Activated CD4-positive, alpha-beta T cell treated with anti-CD3 and anti-CD28 coated beads, Interleukin-2, amount 50 U/mL, for 24 hours (primary cell): ENCODE results near the gene ARNT2.

Experiments used
- DNase-seq, 2 donors: peaks; one replicate each; pipeline ENCODE4 v3.0.0-alpha.2; 2020; ENCODE audit warnings: low read depth in 1 of 2, low spot score in 1 of 2

The ARNT2 gene

DNA sequence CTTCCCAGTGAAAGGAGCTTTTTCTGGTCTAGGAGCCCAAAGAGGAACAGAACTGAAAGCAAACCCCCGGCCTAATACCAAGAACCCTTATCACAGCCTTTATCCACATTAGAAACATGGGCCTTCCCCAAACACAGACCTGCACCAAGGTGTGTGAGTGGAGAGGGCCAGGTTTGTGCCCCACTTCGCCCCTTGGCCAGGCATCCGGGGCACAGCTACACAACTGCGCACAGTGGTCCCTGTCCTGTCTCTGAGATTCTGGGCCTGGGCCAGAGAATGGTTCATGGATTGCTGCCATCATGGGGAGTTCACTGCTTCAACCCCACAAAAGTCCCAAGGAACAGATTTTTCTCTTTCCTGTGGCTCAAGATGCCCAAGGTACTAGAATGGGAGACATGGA is 165.5 kb downstream of the ARNT2 start:
- no peak for DNase-seq

DNA sequence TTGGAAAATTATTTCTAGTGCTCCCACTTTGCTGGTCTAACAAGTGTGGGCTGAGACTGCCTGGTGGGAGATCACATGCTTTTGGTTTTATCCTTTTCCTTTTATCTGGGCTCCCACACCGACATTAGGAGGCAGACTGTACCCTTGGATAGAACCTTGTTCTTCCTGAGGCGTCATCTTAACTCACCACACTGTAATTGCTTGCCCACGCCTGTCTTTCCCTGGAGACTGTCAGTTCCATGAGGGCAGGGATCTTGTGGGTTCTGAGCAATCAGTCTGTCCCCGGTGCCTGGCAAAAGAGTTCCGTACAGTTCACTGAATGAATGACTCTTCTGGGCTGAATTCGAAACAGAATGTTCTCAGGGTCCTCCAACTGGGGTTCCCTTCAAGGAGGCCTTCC is 166.4 kb downstream of the ARNT2 start:
- DNase-seq = no peak

DNA sequence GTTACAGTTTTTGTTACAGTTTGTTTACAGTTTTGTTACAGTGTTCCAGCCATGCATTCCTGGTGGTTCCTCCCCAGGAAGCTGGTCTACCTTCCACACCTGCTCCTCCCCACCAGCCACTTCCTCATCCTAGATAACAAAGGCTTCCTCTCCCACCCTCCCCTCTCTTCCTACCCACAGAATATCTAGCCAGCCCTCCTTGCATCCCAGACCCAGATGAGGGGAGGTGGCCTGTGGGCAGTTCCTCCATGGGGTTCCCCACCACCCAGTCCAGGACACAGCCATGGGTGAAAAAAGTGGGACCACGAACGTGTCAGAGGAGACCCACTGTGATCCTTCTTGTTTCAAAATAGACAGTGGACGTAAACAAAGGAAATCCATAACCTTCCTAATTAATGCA is 168.2 kb downstream of the ARNT2 start:
- no peak for DNase-seq

DNA sequence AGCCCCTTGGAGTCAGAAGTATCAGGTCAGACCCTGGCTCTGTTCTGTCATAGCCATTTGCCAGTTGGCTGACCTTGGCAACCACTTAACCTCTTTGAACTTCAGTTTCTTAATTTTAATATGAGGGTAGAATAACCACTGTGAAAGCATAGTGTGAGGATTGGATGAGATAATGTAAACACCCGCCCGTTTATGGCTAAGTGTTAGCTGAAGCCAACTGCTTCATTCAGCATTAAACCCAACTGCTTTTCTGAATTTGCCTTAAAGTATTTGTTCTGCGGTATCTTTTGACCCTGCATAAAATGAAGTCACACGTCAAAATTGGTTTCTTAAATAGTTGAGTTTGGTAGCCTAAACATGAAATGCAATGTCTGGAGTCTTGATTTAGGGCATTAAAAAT is 169.4 kb downstream of the ARNT2 start:
- no peak for DNase-seq

DNA sequence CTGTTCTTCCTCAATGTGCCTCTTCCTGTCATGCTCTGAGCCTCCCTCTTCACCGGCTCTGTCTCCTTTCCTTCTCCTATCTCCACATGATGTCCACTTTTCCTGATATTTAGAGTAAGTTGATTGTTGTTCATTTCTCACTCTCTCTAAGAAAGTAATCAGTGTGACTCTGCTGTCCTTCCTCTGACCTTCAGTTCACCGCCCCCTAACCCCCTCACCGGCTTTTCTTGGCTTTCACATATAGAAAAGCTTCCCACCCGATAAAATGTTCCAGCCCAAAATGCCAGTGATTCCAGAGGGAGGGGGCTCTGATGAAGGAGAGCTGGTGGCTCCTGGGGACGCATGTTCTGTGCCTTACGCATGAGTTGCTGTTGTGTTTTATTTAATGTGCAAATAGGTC is 170.4 kb downstream of the ARNT2 start:
- DNase-seq = no peak

DNA sequence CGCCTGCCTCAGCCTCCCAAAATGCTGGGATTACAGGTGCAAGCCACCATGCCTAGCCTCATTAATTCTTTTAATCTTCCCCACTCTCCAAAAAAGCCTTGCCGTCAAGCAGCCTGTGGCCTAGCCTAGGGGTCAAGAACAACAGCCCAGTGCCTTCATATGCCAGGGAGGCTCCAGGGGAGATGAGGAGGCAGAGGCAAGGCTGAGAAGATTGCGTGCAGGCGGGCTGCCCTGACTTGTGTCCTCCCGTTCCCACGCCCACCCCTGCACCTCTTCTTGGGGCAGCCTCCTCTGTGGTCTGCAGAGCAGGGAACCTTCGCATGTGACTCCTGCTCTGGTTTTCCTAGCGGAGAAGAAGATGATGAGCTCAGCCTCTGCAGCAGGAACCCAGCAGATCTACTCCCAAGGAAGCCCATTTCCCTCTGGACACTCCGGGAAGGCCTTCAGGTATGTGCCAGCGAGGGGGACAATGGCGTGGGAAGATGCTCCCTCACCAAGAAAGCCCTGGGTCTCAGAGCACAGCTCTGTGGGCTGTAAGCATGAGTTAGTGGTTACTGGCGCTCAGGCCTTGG is 172.4 kb downstream of the ARNT2 start:
- DNase-seq = no peak

DNA sequence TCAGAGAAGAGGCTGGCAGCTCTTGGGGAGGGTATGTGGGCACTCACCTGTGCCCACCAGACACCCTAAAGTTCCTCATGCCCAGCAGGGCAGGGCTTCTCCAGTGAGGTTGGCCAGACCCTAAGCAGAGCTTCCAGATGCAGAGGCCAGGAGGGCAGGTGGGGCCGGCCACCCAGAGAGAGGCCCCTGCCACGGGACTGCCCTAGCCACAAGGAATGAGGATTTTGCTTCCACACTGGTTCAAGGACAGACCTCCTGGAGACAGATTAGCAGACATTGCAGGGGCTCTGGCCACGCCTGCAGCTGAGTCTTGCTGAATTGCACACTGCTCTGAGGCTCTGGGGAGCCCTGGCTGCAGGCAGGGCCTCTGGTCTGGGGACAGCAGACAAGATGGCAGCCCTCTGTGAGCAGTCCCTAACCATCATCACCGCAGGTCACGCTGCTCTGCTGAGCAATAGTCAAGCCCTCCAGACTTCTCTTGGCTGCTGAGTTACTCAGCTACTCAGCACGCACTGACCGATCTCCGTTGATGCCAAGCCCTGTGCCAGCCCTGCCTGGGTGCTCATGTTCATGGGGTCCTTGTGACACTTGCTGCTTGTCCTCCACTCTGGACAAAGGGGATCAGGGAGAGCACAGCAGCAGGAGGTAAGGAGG is 173.5 kb downstream of the ARNT2 start:
- no peak for DNase-seq

DNA sequence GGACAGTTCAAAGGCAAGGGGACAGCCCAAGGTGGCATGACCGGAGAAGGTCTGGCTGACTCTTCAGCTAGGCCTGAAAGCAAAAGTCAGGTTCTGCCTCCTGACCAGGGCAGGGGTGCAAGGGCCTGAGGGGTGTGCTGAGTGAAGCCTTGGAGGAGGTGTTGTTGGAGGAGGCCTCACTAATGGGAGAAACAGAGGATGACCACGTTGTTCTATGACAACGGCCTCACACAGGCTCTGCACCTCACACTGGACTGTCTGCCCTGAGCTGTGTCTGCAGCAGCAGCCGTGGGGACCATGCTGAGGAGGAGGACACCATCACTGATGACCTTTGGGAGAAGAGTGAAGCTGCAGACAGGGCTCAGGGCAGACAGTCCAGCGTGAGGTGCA is 174.0 kb downstream of the ARNT2 start:
- DNase-seq = no peak

DNA sequence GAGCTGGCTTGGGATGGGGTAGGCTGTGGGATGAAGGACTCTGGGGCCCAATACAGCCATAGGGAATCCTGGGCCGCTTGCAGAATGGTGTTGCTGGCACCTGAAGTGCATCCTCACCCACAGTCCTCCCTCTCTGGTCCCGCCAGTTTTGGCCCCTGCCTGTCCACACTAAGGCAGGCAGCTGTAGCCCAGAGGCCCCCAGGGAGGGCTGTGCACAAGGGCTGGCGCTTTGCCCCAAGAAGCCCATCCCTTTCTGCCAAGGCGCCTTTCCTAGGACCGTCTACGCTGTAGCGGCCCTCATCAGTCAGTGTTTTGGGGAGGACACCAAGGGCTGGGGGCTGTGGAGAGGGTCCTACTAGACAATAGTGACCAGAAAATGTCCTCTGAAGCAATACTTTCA is 174.7 kb downstream of the ARNT2 start:
- no peak for DNase-seq

DNA sequence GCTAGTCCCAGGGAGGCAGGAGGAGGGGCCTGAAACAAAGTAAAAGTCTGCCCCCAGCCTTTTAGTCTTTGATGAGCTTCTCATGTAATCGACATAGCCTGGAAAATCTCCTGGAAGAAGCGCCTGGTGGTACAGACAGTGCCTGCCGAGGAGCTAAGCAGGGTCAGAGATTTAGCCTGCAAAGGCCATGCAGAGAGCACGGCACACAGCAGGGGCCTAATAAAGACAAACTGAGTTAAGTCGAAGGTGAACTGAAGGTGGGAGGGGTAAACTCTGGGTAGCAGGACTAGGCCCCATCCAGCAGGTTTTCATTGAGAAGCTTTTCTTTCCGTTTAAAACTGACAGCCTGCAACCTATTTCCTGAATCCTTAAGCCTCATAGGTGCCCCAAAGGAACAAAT is 175.4 kb downstream of the ARNT2 start:
- no peak for DNase-seq

DNA sequence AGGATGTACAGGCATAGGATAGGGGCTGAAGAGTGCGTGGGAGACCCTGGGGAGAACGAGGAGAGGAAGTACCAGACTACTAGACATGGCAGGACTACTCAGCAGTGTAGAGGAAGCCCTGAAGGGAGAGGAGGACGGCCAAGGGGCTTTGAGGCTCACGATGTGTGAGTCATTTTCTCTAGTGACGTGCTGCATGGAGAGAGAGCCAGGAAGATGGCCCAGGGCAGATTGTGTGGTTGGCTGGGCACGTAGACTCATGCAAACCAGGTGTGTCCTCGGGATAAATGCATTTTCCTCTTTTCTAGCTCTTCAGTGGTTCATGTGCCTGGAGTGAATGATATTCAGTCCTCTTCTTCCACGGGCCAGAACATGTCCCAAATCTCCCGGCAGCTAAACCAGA is 175.9 kb downstream of the ARNT2 start:
- no peak for DNase-seq

DNA sequence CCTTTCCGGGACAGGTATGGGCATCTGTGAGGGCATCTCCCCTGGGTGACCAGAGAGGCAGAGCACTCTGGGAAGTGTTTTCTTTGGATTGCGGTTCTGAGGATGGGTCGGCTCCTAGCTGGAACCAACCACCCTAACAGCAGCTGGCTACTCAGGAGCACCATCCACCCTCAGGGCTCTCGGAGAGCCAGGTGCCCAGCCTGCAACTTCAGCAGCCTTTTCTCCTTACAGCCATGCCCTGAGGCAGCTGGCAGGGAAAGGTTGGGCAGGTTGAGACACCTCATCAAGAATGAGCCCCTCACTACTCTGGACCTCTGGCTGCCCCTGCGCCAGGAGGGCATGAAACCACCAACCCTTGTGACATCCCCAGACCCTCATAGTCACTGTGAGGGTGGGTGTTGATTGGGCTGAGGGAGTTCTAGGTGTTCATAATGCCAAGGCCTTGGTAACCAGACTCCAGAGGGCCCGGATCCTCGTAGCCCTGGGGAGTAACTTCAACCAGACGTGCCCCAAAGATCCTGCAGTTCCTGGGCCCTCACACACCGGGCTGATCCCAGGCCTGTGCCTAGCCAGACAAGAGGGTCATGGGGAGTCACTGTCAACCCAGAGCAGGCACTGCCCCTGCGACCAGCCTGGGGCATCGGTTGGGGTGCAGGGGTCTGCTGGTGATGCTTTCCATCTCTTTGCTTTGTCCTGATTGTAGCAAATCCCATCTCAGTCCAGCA is 176.5 kb downstream of the ARNT2 start:
- no peak for DNase-seq

DNA sequence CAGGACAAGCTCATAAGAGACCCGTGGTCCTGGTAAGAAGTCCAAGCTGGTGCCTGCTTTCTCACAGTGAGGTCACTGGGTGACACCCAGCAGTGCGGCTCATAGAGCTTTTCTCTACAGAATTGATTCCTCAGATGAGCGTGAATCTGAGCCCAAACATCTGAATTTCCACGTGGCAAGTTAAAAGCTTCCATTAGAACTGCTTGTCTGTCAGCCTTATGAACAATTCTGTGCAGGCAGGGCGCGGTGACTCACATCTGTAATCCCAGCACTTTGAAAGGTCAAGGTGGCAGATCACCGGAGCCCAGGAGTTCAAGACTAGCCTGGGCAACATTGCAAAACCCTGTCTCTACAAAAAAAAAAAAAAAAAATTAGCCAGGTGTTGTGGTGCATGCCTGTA is 177.8 kb downstream of the ARNT2 start:
- DNase-seq = no peak

DNA sequence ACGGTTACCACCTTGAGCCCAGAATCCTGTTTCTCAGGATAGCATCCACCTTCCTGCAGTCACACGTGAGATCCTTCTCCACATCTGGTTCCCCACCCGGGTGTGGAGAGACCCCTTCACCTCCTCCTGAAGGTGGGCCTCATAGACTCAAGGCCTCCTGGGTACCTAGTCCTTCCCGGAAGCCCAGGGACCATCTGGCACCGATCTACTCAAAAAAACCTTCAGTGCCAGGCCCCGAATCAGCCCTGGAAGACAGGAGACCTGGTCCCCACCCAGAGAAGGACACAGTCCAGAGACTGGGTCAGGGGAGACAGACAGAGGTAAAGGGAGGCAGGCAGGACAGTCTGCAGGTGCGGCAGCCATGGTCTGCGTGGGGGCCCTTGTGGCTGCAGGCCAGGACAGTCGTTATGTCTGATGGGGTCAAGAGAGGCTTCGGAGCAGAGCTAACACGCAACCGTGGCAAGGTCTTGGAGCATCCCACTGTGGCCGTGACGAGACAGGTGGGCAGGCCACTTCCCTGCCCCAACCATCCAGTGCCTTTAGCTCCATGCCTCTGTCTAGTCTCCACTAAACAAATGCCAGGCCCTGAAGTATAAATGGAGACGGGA is 178.7 kb downstream of the ARNT2 start:
- DNase-seq = no peak

DNA sequence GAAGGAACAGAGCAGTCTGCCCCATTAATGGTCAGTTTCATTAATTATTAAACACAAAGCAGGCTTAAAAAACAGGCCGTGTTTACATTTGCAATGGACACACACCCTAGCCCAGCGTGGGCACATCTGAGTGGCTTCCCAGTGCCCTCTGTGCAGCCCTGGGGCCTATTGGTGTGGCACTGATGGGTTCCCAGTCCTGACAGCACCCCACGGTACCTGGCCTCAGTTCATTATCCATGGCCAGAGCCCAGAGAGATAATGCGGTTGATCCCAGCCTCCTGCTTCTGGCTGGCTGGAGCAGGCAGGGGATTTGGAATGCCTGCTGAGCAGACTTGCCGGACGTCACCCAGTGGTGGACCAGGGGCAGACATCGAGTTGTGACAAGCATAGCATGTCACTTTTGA is 180.4 kb downstream of the ARNT2 start:
- DNase-seq = no peak

DNA sequence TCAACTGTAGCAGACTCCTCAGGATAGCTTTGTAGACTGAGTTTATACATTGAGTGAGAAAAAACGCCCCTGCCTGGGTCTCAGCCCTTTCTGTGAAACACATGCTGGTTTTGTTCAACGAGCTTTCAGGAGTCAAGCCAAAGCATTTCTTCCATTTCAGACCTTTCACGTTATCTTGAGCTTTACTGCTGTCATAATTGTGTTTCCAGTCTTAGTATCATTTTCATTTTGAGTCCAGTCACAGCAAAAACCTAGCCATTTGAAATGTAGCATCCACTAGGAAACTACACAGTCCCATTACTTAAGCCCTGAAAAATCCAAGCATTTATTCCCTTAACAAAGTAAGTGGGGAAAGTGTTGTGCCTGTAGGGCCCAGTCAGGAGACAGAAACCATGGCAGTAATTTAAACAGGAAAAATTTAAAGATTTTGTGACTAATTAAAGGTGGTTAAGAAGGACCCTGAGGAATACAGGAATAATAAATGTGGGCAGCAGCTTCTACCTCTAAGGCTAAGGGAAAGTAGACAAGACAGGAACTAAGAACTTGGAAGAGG is 180.9 kb downstream of the ARNT2 start:
- DNase-seq = no peak

DNA sequence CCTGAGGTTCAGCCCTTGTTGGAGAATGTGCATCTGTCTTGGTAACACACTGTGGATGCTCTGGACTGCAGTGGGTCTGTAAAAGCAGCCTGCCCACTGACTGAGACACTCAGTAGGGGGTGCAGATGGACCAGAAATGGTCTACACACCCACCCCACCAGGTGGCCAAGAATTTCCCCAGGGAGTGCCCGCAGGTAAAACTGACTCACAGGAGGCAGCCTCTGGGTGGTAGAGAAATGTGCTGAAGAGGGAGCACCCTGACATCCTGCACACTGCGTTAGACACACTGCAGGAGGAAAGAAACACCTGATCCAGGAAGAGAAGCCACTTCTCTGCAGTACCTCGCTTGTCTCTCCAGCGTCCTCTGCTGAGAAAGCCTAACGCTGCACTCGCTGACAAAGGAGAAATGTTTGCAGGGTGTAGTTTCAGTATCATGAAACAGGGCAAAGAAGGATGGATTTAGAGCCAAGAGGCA is 181.4 kb downstream of the ARNT2 start:
- DNase-seq = no peak

DNA sequence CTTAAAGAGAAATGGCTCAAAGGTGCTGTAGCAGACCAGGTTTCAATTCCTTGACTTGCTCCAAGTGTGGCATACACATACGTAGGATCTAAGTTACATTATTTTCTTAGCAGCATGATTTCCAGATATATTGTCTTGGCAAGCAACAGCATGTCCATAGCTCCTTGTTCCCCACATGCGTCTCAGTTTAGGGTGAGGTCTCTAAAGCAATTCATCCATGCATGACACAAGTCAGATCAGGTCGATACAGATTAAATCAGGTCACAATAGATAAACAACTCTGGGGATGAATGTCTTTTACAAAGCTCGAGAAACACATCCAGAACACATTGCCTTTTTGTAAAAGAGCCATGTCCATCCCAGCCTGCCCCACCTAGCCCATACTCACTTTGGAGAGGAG is 182.0 kb downstream of the ARNT2 start:
- DNase-seq = no peak

DNA sequence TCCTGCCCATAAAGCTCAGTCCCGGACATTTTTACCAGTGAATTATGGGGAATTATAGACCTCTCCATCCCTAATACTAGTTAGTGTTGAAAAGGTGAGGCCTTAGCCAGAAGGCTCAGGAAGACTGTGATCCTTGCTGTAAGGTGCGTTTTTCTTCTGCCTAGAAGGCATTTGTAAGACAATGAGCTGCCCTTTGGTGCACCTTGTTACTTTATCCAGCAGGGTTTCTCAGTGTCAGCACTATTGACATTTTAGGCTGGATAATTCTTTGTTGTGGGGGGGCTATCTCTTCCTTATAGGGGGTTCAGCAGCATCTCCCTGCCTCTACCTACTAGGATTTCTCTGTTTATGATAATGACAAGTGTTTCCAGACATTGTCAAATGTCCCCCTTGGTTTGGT is 182.8 kb downstream of the ARNT2 start:
- no peak for DNase-seq

DNA sequence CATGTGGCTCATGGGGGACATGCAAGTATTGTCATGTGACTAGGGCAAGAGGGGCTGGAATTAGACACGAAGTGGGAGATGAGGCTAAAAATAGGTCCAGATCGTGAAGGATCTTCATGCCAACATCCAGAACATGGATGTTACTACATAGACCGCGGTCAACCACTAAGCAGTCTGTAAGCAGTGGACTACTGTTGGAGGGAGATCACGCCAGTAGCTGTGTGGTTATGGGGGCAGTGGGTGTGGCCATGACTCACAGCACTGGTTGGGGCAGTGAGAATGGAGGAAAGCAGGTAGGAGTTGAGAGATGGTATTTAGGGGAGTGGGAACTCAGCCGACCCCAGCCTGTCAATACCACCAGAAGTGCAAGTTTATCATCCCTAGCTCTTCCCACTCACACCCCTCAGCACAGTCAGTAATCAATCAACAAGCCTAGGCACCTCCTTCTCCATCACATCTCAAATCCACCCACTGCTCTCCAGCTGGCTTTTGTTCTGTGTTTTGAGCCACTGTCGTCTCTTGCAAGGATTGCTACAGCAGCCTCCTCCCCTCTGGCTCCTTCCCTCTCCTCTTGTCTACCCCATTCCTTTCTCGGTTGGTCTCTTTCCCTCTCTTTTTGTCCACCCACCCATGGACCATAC is 183.8 kb downstream of the ARNT2 start:
- DNase-seq = no peak

DNA sequence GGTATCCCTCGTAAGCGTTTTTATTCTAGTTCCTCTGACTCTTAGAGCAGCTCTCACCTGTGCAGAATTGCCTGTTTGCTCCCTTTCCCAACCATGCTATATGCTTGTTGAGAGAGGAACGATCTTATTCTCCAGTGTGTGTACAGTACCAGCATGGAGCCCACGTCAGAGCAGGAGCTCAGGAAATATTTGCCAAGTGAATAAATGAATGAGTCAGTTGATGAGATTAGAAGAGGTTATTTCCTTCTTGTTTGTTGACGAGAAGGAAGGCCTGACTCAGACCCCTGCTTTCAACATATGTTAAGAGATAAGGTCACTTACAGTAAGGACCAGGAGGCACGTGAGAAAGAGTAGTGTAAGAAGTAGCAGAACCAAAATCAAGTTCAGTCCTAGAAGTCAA is 184.6 kb downstream of the ARNT2 start:
- DNase-seq = no peak
